GM12801 (cell line): ENCODE measurements around the gene CYGB.

Source experiments
- CTCF ChIP-seq: IDR thresholded peaks from one replicate; pipeline ENCODE4 v1.5.1; 2011; ENCODE audit warnings: control low read depth; ENCODE audit not compliant: insufficient read length; ENCODE audit errors: extremely low read depth

The CYGB gene

DNA sequence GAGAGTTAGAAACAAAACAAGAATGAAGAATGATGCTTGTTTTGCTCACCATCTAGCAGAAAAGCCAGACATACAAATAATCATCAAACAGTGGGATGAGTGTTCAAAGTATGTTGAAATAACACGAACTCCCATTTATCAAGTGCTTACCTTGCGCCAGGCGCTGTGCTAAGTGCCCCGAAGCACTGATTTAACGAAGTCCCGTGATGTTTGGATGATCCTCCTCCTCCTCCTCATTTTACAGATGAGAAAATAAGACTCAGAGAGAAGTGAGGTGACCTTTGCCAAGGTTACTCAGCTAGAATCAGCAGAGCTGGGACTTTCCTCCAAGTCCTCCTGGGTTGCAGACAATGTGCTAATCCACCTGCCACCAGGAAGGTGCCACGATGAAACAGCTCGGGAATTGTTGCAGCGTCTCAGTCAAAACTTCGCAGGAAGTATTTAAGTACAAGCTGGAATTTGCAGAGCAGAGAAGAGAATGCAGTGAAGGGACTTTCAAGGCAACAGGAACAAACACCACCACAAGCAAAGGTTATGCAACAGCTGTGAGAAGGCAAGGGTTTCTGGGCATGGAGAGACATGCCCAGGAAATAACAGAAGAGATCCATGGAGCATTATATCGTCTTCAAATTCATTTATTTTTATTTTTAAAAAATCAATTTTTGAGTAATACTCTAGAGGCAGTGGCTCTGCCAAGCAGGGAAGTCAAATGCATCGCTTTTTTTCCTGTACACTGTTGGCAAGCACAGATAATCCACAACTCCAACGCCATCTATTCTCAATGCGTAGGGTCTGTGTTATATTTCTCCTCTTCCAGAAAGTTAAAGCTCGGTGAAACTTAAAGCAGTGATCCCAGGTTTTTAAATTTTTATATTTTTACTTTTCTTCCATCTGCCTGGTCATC, 13.5 kb upstream of the CYGB start:
- TF ChIP-seq CTCF = no peak

GRCh38 chr17:76549539-76549938, 12.0 kb upstream of the CYGB start:
- TF ChIP-seq CTCF = no peak

GRCh38 chr17:76549215-76549518, 11.7 kb upstream of the CYGB start:
- no peak for TF ChIP-seq CTCF

- TF ChIP-seq CTCF = no peak
These were observed 11.1 kb upstream of the CYGB start for GRCh38 chr17:76548378-76549214.

DNA sequence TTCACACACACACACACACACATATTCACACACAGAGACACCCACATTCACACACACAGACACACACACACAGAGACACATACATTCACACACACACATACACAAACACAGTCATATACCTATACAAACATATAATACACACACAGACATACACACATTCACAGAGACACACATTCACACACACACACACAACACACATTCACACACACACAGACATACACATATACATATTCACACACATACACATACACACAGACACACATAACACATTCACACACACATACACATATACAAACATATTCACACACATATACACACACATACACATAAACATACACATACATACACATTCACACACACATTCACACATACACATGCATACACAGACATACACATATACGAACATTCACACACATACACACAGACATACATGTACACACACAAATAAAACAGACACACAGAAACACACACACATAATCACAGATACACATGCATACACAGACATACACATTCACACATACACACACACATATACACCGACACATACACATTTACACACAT, 10.2 kb upstream of the CYGB start:
- no peak for TF ChIP-seq CTCF

- no peak for TF ChIP-seq CTCF
These were observed 9.7 kb upstream of the CYGB start for GRCh38 chr17:76547183-76547641.

- no peak for TF ChIP-seq CTCF
These were observed 9.2 kb upstream of the CYGB start for GRCh38 chr17:76546556-76547182.
